ENCODE data around the gene GABBR2. TPM values are rescaled to one million over a fixed set of nuclear protein-coding genes. Genes with fewer than 3 reads are reported as not detected.

The GABBR2 gene
- total RNA-seq, 2 experiments from 2014 or later = not detected

GRCh38 chr9:98607152-98607551, 101.6 kb downstream of the GABBR2 start:
- H3K27ac Mint-ChIP-seq = no peak overlapping the region
- H3K9me3 Mint-ChIP-seq = no peaks in the 10 kb centered on the region
- no peak overlapping the region for H3K4me3 Mint-ChIP-seq
- H3K36me3 Mint-ChIP-seq = no peaks in the 10 kb centered on the region
- H3K4me1 Mint-ChIP-seq = no peaks in the 10 kb centered on the region
- no peak for DNase-seq
- peaks cover 5% of the 10 kb centered on the region for H3K27me3 Mint-ChIP-seq

DNA sequence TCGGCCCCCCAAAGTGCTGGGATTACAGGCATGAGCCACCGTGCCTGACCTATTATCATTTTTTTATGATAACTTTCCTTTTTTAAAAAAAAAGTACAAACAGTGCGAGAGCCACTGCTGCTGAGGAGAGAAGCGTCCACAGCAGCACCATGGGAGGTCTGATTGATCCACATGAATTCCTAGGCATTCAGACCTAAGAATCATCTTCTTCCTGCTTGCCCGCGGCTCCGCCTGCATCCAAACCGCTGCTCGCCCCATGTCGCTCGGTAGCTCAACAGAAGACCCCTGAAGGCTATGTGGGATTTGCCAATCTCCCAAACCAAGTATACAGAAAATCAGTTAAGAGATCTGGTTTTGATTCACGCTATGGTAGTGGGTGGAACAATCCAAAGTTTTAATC, 102.0 kb downstream of the GABBR2 start:
- peaks cover 5% of the 10 kb centered on the region for H3K27me3 Mint-ChIP-seq
- no peak for DNase-seq
- no peaks in the 10 kb centered on the region for H3K9me3 Mint-ChIP-seq
- no peak overlapping the region for H3K4me3 Mint-ChIP-seq
- H3K4me1 Mint-ChIP-seq = no peaks in the 10 kb centered on the region
- H3K36me3 Mint-ChIP-seq = no peaks in the 10 kb centered on the region
- no peak overlapping the region for H3K27ac Mint-ChIP-seq

- Mint-ChIP-seq H3K9me3 (no peaks in the 10 kb centered on the region), H3K4me3 (no peak overlapping the region), H3K27ac (no peak overlapping the region), H3K36me3 (no peaks in the 10 kb centered on the region), H3K27me3 (peaks cover 5% of the 10 kb centered on the region), H3K4me1 (no peaks in the 10 kb centered on the region)
- DNase-seq = no peak
These were observed 103.6 kb downstream of the GABBR2 start for GRCh38 chr9:98605116-98605515.

DNA sequence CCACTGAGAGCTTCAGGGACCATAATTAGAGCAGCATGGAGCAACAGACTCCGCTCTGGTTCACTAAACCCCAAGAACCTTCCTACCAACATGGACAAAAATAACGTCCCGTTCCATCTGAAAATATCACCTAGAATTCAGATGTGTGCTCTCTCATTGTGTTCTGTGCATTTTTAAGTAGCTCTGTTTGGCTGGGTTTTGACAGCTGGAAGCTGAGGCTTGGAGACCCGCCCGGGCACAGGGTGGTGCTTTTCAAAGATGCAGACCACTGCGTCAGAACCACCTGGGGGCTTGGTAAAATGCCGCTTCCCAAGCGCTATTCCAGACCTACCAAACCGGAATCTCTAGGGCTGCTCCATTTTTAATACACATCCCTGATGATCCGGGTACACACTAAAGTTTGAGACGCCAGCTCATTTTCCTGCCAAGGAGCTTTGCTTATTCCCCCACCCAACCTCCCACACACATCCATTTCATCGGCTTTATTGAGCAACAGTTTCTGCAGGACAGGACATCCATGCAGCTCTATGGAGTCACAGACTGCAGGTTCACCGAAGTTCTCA, 104.8 kb downstream of the GABBR2 start:
- no peaks in the 10 kb centered on the region for H3K36me3 Mint-ChIP-seq
- H3K27ac Mint-ChIP-seq = no peak overlapping the region
- no peak overlapping the region for H3K4me3 Mint-ChIP-seq
- DNase-seq = no peak
- H3K4me1 Mint-ChIP-seq = no peaks in the 10 kb centered on the region
- H3K27me3 Mint-ChIP-seq = peaks cover 5% of the 10 kb centered on the region
- no peaks in the 10 kb centered on the region for H3K9me3 Mint-ChIP-seq

DNA sequence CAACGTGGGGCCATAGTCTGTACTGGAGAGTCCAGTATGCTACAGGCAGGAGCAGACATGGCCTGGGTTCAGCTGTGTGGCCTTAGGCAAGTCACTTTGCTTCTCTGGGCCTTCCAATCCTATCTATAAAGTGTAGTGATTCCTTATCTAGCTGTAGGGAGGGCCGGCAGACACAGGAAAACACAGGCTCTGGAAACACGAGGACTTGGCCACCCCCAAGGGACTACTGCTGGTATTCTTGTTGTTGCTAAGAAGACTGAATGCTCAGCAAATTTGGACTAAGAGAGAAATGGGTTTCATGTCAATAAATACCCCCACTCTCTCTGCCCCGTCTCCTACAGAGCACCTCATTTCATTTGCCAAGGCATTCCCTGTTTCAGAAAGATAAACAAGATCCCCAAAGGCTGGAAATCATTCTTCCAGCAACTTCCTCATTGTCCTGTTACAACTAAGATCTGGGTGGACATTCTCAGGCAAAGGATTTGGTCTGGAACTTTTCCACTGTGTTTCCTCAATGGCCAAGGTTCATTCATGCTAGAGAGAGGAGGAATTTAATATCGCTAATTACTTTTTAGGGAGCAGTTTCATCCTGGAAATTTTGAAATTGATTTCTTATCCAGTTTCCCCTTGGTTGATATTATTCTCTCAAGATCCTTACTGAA, 105.8 kb downstream of the GABBR2 start:
- DNase-seq = no peak
- H3K4me3 Mint-ChIP-seq = no peak overlapping the region
- no peak overlapping the region for H3K27ac Mint-ChIP-seq
- no peaks in the 10 kb centered on the region for H3K4me1 Mint-ChIP-seq
- H3K27me3 Mint-ChIP-seq = peaks cover 5% of the 10 kb centered on the region
- no peaks in the 10 kb centered on the region for H3K36me3 Mint-ChIP-seq
- H3K9me3 Mint-ChIP-seq = no peaks in the 10 kb centered on the region

DNA sequence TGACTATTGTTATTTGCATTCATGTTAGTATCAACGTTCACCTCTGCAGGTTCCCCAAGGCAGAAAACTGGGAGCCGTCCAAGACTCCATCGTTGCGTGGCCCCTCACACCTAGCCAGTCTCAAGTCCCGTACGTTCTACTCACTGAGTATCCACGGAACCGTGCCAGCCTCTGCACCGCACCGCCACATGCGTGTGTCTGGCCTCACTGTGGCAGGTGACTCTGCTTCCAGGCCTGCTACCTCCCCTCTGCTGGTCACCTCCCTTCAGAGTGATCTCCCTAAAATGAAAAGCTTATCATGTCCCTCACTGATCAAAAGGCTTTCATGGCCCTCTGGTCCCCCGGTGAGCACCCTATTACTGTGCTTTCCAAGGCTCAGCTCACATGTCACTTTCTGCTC, 108.1 kb downstream of the GABBR2 start:
- Mint-ChIP-seq H3K36me3 (no peaks in the 10 kb centered on the region), H3K27me3 (peaks cover 5% of the 10 kb centered on the region), H3K9me3 (no peaks in the 10 kb centered on the region), H3K27ac (no peak overlapping the region), H3K4me3 (no peak overlapping the region), H3K4me1 (no peaks in the 10 kb centered on the region)
- no peak for DNase-seq

GRCh38 chr9:98599566-98600216, 109.0 kb downstream of the GABBR2 start:
- Mint-ChIP-seq H3K4me1 (no peaks in the 10 kb centered on the region), H3K27me3 (no peaks in the 10 kb centered on the region)
- no peak for DNase-seq

GRCh38 chr9:98598861-98599260, 109.9 kb downstream of the GABBR2 start:
- Mint-ChIP-seq H3K36me3 (no peaks in the 10 kb centered on the region), H3K9me3 (no peaks in the 10 kb centered on the region), H3K4me1 (no peaks in the 10 kb centered on the region), H3K27ac (no peak overlapping the region), H3K27me3 (no peaks in the 10 kb centered on the region), H3K4me3 (no peak overlapping the region)
- DNase-seq = no peak

More at GRCh38 chr9:98599566-98600216, 109.0 kb downstream of the GABBR2 start:
- Mint-ChIP-seq H3K9me3 (no peaks in the 10 kb centered on the region), H3K27ac (no peak overlapping the region), H3K4me3 (no peak overlapping the region), H3K36me3 (no peaks in the 10 kb centered on the region)

DNA sequence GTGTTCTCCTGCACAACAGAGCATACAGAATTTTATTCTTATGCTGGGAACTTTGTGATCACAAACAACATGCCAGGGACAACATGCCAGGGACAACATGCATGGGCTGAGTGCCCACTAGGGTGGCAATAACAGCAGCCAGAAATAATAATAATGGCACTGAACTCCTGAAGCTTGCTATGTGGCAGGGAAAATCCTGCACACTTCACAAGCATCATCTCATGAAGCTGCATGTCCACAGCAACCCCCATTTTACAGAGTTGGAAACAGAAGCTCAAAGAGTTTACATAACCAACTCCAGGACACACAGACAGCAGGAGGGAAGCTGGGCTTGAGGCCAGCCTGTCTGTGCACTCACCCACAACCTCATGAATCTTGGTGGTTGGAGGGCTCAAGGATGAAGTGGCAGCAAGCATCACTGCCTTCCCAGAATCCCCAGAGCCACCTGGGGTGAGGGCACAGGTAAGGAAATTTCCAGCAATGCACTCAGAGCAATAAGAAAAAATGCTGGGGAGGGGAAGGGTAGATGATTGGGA, 111.4 kb downstream of the GABBR2 start:
- no peak overlapping the region for H3K4me3 Mint-ChIP-seq
- no peaks in the 10 kb centered on the region for H3K4me1 Mint-ChIP-seq
- H3K36me3 Mint-ChIP-seq = no peaks in the 10 kb centered on the region
- no peaks in the 10 kb centered on the region for H3K27me3 Mint-ChIP-seq
- DNase-seq = no peak
- H3K9me3 Mint-ChIP-seq = no peaks in the 10 kb centered on the region
- H3K27ac Mint-ChIP-seq = no peak overlapping the region

DNA sequence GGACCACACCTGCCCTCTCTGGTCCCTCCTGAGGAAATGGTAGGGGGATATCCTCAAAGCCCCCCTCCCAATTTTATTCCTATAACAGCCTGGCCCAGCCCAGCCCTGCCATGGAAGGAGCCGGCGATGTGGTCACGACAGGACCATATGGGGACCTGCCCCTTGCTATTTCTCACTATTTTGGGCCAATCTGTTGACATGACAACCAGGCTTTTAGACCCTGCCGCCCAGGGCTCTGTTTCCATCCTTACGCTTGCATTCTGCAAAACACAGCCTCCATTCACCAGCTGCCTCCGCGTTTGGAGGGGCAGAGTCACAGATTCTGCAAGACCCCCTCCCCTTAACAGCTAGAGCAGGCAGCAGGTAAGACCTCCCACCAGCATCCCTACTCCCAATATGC, 112.2 kb downstream of the GABBR2 start:
- Mint-ChIP-seq H3K27ac (no peak overlapping the region), H3K36me3 (no peaks in the 10 kb centered on the region), H3K4me3 (no peak overlapping the region), H3K27me3 (peaks cover under 1% of the 10 kb centered on the region), H3K9me3 (no peaks in the 10 kb centered on the region), H3K4me1 (no peaks in the 10 kb centered on the region)
- no peak for DNase-seq

- Mint-ChIP-seq H3K27ac (no peak overlapping the region), H3K4me3 (no peak overlapping the region), H3K36me3 (no peaks in the 10 kb centered on the region), H3K4me1 (no peaks in the 10 kb centered on the region), H3K9me3 (no peaks in the 10 kb centered on the region), H3K27me3 (peaks cover 14% of the 10 kb centered on the region)
- DNase-seq = no peak
These were observed 114.1 kb downstream of the GABBR2 start for GRCh38 chr9:98594546-98595160.

DNA sequence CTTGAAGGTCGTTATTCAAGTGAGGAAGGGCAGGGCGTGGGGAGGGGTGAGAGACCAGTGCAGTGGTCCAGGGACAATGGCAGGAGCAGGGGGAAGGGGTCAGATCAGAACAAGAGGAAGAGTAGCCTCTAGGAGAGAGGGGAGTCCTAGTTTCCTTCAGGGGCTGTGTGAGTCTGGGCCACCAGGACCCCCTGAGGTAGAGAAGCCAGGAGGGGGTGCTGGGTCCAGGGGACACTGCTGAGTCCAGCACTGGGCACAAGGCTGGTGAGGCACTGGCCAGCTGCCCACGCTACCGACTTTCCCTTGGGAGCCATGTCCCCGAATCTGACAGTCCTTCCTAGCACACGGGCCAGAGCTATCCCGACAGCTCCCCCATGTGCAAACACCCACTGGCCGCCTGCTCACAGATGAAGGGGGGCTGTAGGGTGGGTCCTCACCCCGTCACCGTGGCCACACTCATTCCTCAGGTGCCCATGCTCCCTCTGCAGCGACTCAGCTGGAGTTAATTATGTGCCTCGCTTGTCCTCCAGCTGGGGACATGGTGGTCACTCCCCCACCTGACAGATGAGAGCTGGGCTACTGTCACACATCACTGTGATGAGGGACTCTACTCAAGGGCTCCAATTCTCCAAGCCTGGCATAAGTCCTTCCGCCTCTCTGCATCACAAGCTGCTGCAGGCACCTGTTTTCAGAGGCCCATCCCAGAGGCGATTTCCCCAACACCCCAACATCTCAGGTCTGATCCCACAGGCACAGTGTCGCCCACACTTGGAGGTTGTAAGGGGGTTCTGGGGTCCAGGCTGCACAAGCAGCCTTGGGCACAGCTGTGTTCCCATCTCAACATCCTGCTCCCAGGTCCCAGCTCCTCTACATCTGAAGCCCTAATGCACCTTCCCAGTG, 115.1 kb downstream of the GABBR2 start:
- H3K36me3 Mint-ChIP-seq = no peaks in the 10 kb centered on the region
- no peak overlapping the region for H3K4me3 Mint-ChIP-seq
- no peaks in the 10 kb centered on the region for H3K4me1 Mint-ChIP-seq
- DNase-seq = no peak
- no peak overlapping the region for H3K27ac Mint-ChIP-seq
- H3K27me3 Mint-ChIP-seq = peaks cover 21% of the 10 kb centered on the region
- no peaks in the 10 kb centered on the region for H3K9me3 Mint-ChIP-seq

DNA sequence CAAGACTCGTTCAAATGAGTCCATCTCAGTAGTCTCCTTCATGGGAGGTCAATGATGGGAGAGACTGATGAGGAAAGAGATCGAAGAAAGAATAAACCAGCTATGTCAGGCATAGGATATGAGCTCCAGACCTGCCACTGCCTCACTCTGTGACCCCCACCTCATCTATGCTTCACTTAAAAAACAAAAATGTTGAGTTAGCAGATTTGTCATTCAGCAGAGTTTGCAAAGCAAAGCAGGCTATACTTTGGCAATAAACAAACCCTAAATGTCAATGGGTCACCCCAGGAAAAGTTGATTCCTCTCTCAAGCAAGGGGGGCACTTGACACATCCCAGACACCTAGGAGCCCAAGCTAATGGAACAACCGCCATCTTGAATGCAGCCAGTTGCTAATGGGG, 117.0 kb downstream of the GABBR2 start:
- H3K27ac Mint-ChIP-seq = no peak overlapping the region
- H3K4me1 Mint-ChIP-seq = no peaks in the 10 kb centered on the region
- no peak for DNase-seq
- no peaks in the 10 kb centered on the region for H3K9me3 Mint-ChIP-seq
- H3K4me3 Mint-ChIP-seq = no peak overlapping the region
- peaks cover 27% of the 10 kb centered on the region for H3K27me3 Mint-ChIP-seq
- H3K36me3 Mint-ChIP-seq = no peaks in the 10 kb centered on the region

DNA sequence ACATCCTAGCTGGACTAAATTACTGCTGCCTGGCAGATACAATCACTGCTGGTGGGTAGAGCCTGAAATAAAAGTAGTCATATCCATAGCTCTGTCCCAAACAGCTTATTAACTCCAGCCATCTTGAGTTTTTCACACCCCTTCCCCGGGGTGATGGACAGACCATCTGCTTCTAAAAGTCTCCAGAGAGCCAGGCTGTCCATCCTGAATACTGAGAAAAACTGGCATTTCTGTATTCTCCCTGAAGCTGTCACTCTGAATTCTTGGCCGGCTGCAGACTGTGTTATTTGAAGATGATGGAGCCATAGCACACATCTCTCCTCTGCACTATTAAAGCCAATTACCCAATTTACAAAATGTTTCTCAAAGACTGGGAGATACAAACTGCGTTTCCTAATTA, 118.6 kb downstream of the GABBR2 start:
- no peak overlapping the region for H3K4me3 Mint-ChIP-seq
- H3K9me3 Mint-ChIP-seq = no peaks in the 10 kb centered on the region
- DNase-seq = no peak
- no peak overlapping the region for H3K27ac Mint-ChIP-seq
- H3K36me3 Mint-ChIP-seq = no peaks in the 10 kb centered on the region
- no peaks in the 10 kb centered on the region for H3K4me1 Mint-ChIP-seq
- peaks cover 34% of the 10 kb centered on the region for H3K27me3 Mint-ChIP-seq

GRCh38 chr9:98589102-98589501, 119.6 kb downstream of the GABBR2 start:
- Mint-ChIP-seq H3K4me3 (no peak overlapping the region), H3K27me3 (peaks cover 37% of the 10 kb centered on the region), H3K27ac (no peak overlapping the region), H3K9me3 (no peaks in the 10 kb centered on the region), H3K36me3 (no peaks in the 10 kb centered on the region), H3K4me1 (no peaks in the 10 kb centered on the region)
- no peak for DNase-seq
